ENCODE measurements around the gene TENM4. TPM values are rescaled to one million over a fixed set of nuclear protein-coding genes. Genes with fewer than 3 reads are reported as not detected.

The TENM4 gene
- polyA plus RNA-seq, 1 donor from 2014 or later = 16.8 TPM

DNA sequence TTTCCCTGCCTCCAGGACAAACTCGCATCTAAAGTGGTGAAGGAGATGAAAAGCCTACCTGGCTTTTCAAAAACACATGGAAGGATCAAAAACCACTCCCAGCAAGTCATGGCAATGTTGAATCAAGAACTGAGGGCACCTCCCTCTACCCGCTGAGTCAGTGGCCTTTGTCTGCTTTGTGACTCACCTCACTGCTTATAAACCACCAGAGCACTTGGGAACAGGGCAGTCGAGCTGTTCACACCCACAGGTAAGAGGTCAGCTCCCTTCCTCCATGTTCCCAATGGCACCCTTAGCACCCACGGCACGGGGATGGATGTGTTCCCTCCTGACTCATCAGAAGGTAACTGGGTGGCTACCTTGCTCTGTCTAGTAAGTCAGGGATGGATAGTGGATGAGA, 21.7 kb downstream of the TENM4 start:
- Histone ChIP-seq H3K4me3 (ENCODE audit: low read length) (no peak overlapping the region), H3K9ac (ENCODE audit: low read length) (no peak overlapping the region), H3K36me3 (ENCODE audit: insufficient read depth, low read length) (no peaks in the 10 kb centered on the region), H2AFZ (ENCODE audit: low read depth, low read length) (no peak overlapping the region), H3K79me2 (replicated peaks; ENCODE audit: insufficient read depth, low read length) (peaks cover 15% of the 10 kb centered on the region), H3K9me2 (ENCODE audit: insufficient read depth, low read length) (no peaks in the 10 kb centered on the region), H4K20me1 (ENCODE audit: insufficient read depth) (no peaks in the 10 kb centered on the region), H3K4me2 (ENCODE audit: low read length) (no peak overlapping the region), H3K9me3 (ENCODE audit: low read length) (no peaks in the 10 kb centered on the region), H3K27me3 (ENCODE audit: insufficient read depth, low read depth, low read length) (no peaks in the 10 kb centered on the region), H3K27ac (ENCODE audit: low read length) (no peak overlapping the region), H3F3A (ENCODE audit: insufficient read depth, low read length, poor library complexity, severe bottlenecking) (no peaks in the 10 kb centered on the region)
- TF ChIP-seq POLR2AphosphoS5 (IDR thresholded peaks at IDR 0.05) = no peak
- TF ChIP-seq EP300 (conservative IDR thresholded peaks at IDR 0.05; ENCODE audit: poor library complexity, severe bottlenecking) = no peak
- no peak for TF ChIP-seq CTCF (IDR thresholded peaks at IDR 0.05; ENCODE audit: poor library complexity, severe bottlenecking)
- no peak for TF ChIP-seq MXI1 (conservative IDR thresholded peaks at IDR 0.05; ENCODE audit: poor library complexity, severe bottlenecking)
- TF ChIP-seq TAF1 (IDR thresholded peaks at IDR 0.05; ENCODE audit: low read depth) = no peak
- no peak for TF ChIP-seq EZH2 (IDR thresholded peaks at IDR 0.05; ENCODE audit: borderline replicate concordance, insufficient read depth, low read length, poor library complexity, severe bottlenecking)
- no peak for TF ChIP-seq RAD21 (conservative IDR thresholded peaks at IDR 0.05)
- no peak for TF ChIP-seq SMC3 (conservative IDR thresholded peaks at IDR 0.05; ENCODE audit: poor library complexity)
- TF ChIP-seq, protein P1, sequence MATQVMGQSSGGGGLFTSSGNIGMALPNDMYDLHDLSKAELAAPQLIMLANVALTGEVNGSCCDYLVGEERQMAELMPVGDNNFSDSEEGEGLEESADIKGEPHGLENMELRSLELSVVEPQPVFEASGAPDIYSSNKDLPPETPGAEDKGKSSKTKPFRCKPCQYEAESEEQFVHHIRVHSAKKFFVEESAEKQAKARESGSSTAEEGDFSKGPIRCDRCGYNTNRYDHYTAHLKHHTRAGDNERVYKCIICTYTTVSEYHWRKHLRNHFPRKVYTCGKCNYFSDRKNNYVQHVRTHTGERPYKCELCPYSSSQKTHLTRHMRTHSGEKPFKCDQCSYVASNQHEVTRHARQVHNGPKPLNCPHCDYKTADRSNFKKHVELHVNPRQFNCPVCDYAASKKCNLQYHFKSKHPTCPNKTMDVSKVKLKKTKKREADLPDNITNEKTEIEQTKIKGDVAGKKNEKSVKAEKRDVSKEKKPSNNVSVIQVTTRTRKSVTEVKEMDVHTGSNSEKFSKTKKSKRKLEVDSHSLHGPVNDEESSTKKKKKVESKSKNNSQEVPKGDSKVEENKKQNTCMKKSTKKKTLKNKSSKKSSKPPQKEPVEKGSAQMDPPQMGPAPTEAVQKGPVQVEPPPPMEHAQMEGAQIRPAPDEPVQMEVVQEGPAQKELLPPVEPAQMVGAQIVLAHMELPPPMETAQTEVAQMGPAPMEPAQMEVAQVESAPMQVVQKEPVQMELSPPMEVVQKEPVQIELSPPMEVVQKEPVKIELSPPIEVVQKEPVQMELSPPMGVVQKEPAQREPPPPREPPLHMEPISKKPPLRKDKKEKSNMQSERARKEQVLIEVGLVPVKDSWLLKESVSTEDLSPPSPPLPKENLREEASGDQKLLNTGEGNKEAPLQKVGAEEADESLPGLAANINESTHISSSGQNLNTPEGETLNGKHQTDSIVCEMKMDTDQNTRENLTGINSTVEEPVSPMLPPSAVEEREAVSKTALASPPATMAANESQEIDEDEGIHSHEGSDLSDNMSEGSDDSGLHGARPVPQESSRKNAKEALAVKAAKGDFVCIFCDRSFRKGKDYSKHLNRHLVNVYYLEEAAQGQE (IDR thresholded peaks at IDR 0.05; ENCODE audit: borderline replicate concordance) = no peak

DNA sequence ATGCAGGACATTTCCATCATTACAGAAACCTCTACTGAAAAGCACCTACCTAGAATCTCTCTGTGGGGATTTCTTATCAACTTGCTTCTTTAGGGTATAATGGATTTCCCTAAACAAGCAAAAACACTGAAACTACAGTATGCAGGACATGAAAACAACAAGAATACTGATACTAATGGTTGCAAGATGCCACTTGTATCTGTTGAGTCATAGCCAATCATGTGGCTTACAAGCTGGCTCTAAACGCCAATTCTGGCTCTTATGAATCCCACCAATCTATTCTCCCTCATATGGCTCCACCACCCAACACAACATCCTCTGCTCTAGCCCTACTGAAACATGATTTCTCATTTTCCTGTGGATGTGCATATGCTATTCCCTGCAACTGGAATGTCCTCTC, 22.6 kb downstream of the TENM4 start:
- Histone ChIP-seq H3K4me2 (ENCODE audit: low read length) (no peak overlapping the region), H3K9me3 (ENCODE audit: low read length) (no peaks in the 10 kb centered on the region), H3F3A (ENCODE audit: insufficient read depth, low read length, poor library complexity, severe bottlenecking) (no peaks in the 10 kb centered on the region), H2AFZ (ENCODE audit: low read depth, low read length) (no peak overlapping the region), H3K9ac (ENCODE audit: low read length) (no peak overlapping the region), H4K20me1 (ENCODE audit: insufficient read depth) (no peaks in the 10 kb centered on the region), H3K79me2 (replicated peaks; ENCODE audit: insufficient read depth, low read length) (peaks cover 12% of the 10 kb centered on the region), H3K27ac (ENCODE audit: low read length) (no peak overlapping the region), H3K9me2 (ENCODE audit: insufficient read depth, low read length) (no peaks in the 10 kb centered on the region), H3K4me3 (ENCODE audit: low read length) (no peak overlapping the region), H3K36me3 (ENCODE audit: insufficient read depth, low read length) (no peaks in the 10 kb centered on the region), H3K27me3 (ENCODE audit: insufficient read depth, low read depth, low read length) (no peaks in the 10 kb centered on the region)
- TF ChIP-seq CTCF (IDR thresholded peaks at IDR 0.05; ENCODE audit: poor library complexity, severe bottlenecking) = no peak
- TF ChIP-seq EZH2 (IDR thresholded peaks at IDR 0.05; ENCODE audit: borderline replicate concordance, insufficient read depth, low read length, poor library complexity, severe bottlenecking) = no peak
- TF ChIP-seq RAD21 (conservative IDR thresholded peaks at IDR 0.05) = no peak
- TF ChIP-seq POLR2AphosphoS5 (IDR thresholded peaks at IDR 0.05) = no peak
- TF ChIP-seq, protein P1 (IDR thresholded peaks at IDR 0.05; ENCODE audit: borderline replicate concordance) = no peak
- TF ChIP-seq TAF1 (IDR thresholded peaks at IDR 0.05; ENCODE audit: low read depth) = no peak
- no peak for TF ChIP-seq SMC3 (conservative IDR thresholded peaks at IDR 0.05; ENCODE audit: poor library complexity)
- TF ChIP-seq MXI1 (conservative IDR thresholded peaks at IDR 0.05; ENCODE audit: poor library complexity, severe bottlenecking) = no peak
- no peak for TF ChIP-seq EP300 (conservative IDR thresholded peaks at IDR 0.05; ENCODE audit: poor library complexity, severe bottlenecking)
